ENCODE measurements around the gene LOXHD1. TPM values are rescaled to one million over a fixed set of nuclear protein-coding genes. Genes with fewer than 3 reads are reported as not detected.
A peak's percentile ranks its signal among the peaks of the same experiment; 100 is the strongest.

The LOXHD1 gene
- total and polyA plus RNA-seq, 8 donors = 0.12 to 0.46 (median 0.15) TPM; not detected in 2

GRCh38 chr18:46672062-46672970, 15.3 kb upstream of the LOXHD1 start:
- DNase-seq (no peak), ATAC-seq (no peak), FAIRE-seq (no peak)
- WGBS, 2 donors = 70 to 74% methylated on average over 6 of the region's 6 CpGs
- no peak overlapping the region for H3K4me3 ChIP-seq
- no peaks in the 10 kb centered on the region for H3K36me3 ChIP-seq
- H3K27ac ChIP-seq = no peak overlapping the region
- intact Hi-C loops (cut with DNase I) = no loop called here
- H3K27me3 ChIP-seq = no peaks in the 10 kb centered on the region
- no peak for TF ChIP-seq CTCF (IDR thresholded peaks at IDR 0.05)
- H3K4me1 ChIP-seq = no peaks in the 10 kb centered on the region
- H3K9me3 ChIP-seq = no peaks in the 10 kb centered on the region

- intact Hi-C loops (cut with DNase I) = no loop called here
- Histone ChIP-seq H3K36me3 (no peaks in the 10 kb centered on the region), H3K9me3 (no peaks in the 10 kb centered on the region), H3K4me3 (no peak overlapping the region), H3K27ac (no peak overlapping the region), H3K4me1 (no peaks in the 10 kb centered on the region), H3K27me3 (no peaks in the 10 kb centered on the region)
- TF ChIP-seq CTCF (IDR thresholded peaks at IDR 0.05) = no peak
- FAIRE-seq (no peak), ATAC-seq (no peak), DNase-seq (peak in 1 of 6 donors; percentile 41)
- WGBS, 2 donors = 59 to 77% methylated on average over 6 of the region's 6 CpGs
Observed at GRCh38 chr18:46668694-46669093, 11.7 kb upstream of the LOXHD1 start.

GRCh38 chr18:46668135-46668534, 11.1 kb upstream of the LOXHD1 start:
- intact Hi-C loops (cut with DNase I) = no loop called here
- no peak overlapping the region for H3K4me3 ChIP-seq
- no peak for FAIRE-seq

GRCh38 chr18:46663539-46663938, 6.5 kb upstream of the LOXHD1 start:
- H3K27me3 ChIP-seq = no peaks in the 10 kb centered on the region
- H3K4me3 ChIP-seq = no peak overlapping the region
- FAIRE-seq (no peak), ATAC-seq (no peak), DNase-seq (no peak)
- H3K36me3 ChIP-seq = no peaks in the 10 kb centered on the region
- no peaks in the 10 kb centered on the region for H3K4me1 ChIP-seq
- WGBS, 2 donors = 80 to 85% methylated on average over 1 of the region's 1 CpG
- TF ChIP-seq CTCF (IDR thresholded peaks at IDR 0.05) = no peak
- H3K9me3 ChIP-seq = no peaks in the 10 kb centered on the region
- no peak overlapping the region for H3K27ac ChIP-seq
- intact Hi-C loops (cut with DNase I) = no loop called here

More at GRCh38 chr18:46668135-46668534, 11.1 kb upstream of the LOXHD1 start:
- WGBS, 2 donors = 57 to 69% methylated on average over 11 of the region's 11 CpGs
- DNase-seq (no peak), ATAC-seq (no peak)
- no peaks in the 10 kb centered on the region for H3K36me3 ChIP-seq
- no peaks in the 10 kb centered on the region for H3K9me3 ChIP-seq
- TF ChIP-seq CTCF (IDR thresholded peaks at IDR 0.05) = no peak
- H3K4me1 ChIP-seq = no peaks in the 10 kb centered on the region
- no peak overlapping the region for H3K27ac ChIP-seq
- H3K27me3 ChIP-seq = no peaks in the 10 kb centered on the region

Data from pancreas (tissue), 10 donors.